WTC11 (cell line): Measurements from ENCODE around the gene YPEL1. TPM values are rescaled to one million over a fixed set of nuclear protein-coding genes. Genes with fewer than 3 reads are reported as not detected.

ENCODE experiments used
- ATAC-seq: fragments of 200-7000 bp; cut with Tn5 transposase; 2 replicates; pipeline ENCODE4 v1.10.0; 2021; ENCODE audit warnings: mild to moderate bottlenecking, moderate library complexity
- CTCF ChIA-PET: fragments of 300-600 bp; sonication (Branson Sonifier 250); formaldehyde crosslinking; loops from one replicate; lab custom pipeline; 2021; ENCODE audit warnings: antibody characterized with exemption; lab: Charles Lee
- POLR2A ChIA-PET: fragments of 350-600 bp; sonication (Branson Sonifier 250); formaldehyde crosslinking; loops from one replicate; lab custom pipeline; 2021; ENCODE audit warnings: antibody characterized with exemption; lab: Charles Lee
- DNase-seq: peaks from one replicate; pipeline ENCODE4 v3.0.0; 2021; ENCODE audit warnings: low spot score
- H3K27ac Mint-ChIP-seq: 2 replicates; pipeline ENCODE4 v1.8.0; 2021; ENCODE audit warnings: mixed read lengths
- H3K27me3 Mint-ChIP-seq: 2 replicates; pipeline ENCODE4 v1.8.0; 2021; ENCODE audit warnings: low read depth, mild to moderate bottlenecking, moderate library complexity, mixed read lengths
- H3K36me3 Mint-ChIP-seq: 2 replicates; pipeline ENCODE4 v1.8.0; 2021; ENCODE audit warnings: mixed read lengths
- H3K4me1 Mint-ChIP-seq: 2 replicates; pipeline ENCODE4 v1.8.0; 2022; ENCODE audit warnings: mixed read lengths
- H3K4me3 Mint-ChIP-seq: 2 replicates; pipeline ENCODE4 v1.8.0; 2021; ENCODE audit warnings: mild to moderate bottlenecking, moderate library complexity, mixed read lengths
- H3K9me3 Mint-ChIP-seq: 2 replicates; pipeline ENCODE4 v1.8.0; 2021; ENCODE audit warnings: mixed read lengths
- FOXJ3 ChIP-seq: sonication (generic); formaldehyde crosslinking; IDR thresholded peaks from 2 replicates; pipeline ENCODE4 v1.9.0; 2021; ENCODE audit warnings: missing genetic modification reagents, mild to moderate bottlenecking, borderline replicate concordance
- GRHL2 ChIP-seq: fragments of 250-450 bp; sonication (Bioruptor Pico); IDR thresholded peaks from 2 replicates; pipeline ENCODE4 v1.8.0; 2022; ENCODE audit warnings: mild to moderate bottlenecking, moderate library complexity; ENCODE audit not compliant: insufficient replicate concordance, severe bottlenecking
- MXD4 ChIP-seq: fragments of 250-450 bp; sonication (Bioruptor Pico); IDR thresholded peaks from 2 replicates; pipeline ENCODE4 v1.8.0; 2021; ENCODE audit warnings: mild to moderate bottlenecking, moderate library complexity, borderline replicate concordance
- MYBL2 ChIP-seq: sonication (generic); formaldehyde crosslinking; IDR thresholded peaks from 2 replicates; pipeline ENCODE4 v1.8.1; 2023; ENCODE audit warnings: mild to moderate bottlenecking, moderate library complexity, missing genetic modification reagents
- NR1H2 ChIP-seq: sonication (generic); formaldehyde crosslinking; IDR thresholded peaks from 2 replicates; pipeline ENCODE4 v1.9.0; 2021; ENCODE audit warnings: mild to moderate bottlenecking, moderate library complexity, missing genetic modification reagents
- PRRX2 ChIP-seq: fragments of 250-450 bp; sonication (Bioruptor Pico); IDR thresholded peaks from 2 replicates; pipeline ENCODE4 v1.8.0; 2021; ENCODE audit warnings: mild to moderate bottlenecking
- SOX15 ChIP-seq: fragments of 250-450 bp; sonication (Bioruptor Pico); IDR thresholded peaks from 2 replicates; pipeline ENCODE4 v1.9.0; 2021; ENCODE audit warnings: mild to moderate bottlenecking
- TEAD1 ChIP-seq: sonication (generic); formaldehyde crosslinking; IDR thresholded peaks from 2 replicates; pipeline ENCODE4 v1.8.0; 2022; ENCODE audit warnings: mild to moderate bottlenecking, missing genetic modification reagents
- ZNF263 ChIP-seq: sonication (generic); formaldehyde crosslinking; IDR thresholded peaks from 2 replicates; pipeline ENCODE4 v1.8.1; 2022; ENCODE audit warnings: low read depth, mild to moderate bottlenecking, moderate library complexity, missing genetic modification reagents
- ZNF396 ChIP-seq: fragments of 250-450 bp; sonication (Bioruptor Pico); IDR thresholded peaks from 2 replicates; pipeline ENCODE4 v1.8.0; 2021; ENCODE audit warnings: mild to moderate bottlenecking, moderate library complexity, borderline replicate concordance
- ZNF423 ChIP-seq: fragments of 250-450 bp; sonication (Bioruptor Pico); IDR thresholded peaks from 2 replicates; pipeline ENCODE4 v2.1.2; 2022; ENCODE audit warnings: mild to moderate bottlenecking, moderate library complexity
- total RNA-seq: library from RNA; stranded (reverse); gene quantifications from 3 replicates; pipeline ENCODE4 v1.2.3, GENCODE V29; 2021
- TF ChIP-seq, protein P1 (sequence below): fragments of 200-600 bp; IDR thresholded peaks from 2 replicates; pipeline ENCODE4 v1.8.0; 2022; ENCODE audit warnings: antibody characterized with exemption
- TF ChIP-seq, protein P2 (sequence below): sonication (generic); formaldehyde crosslinking; conservative IDR thresholded peaks from 2 replicates; pipeline ENCODE4 v1.8.1; 2023; ENCODE audit warnings: mild to moderate bottlenecking, low read depth, missing genetic modification reagents, moderate library complexity
- TF ChIP-seq, protein P3 (sequence below): fragments of 250-450 bp; sonication (Bioruptor Pico); IDR thresholded peaks from 2 replicates; pipeline ENCODE4 v1.9.0; 2021; ENCODE audit warnings: moderate library complexity, mild to moderate bottlenecking, inconsistent platforms, borderline replicate concordance
- TF ChIP-seq, protein P4 (sequence below): sonication (generic); formaldehyde crosslinking; IDR thresholded peaks from 2 replicates; pipeline ENCODE4 v1.8.0; 2022; ENCODE audit warnings: mild to moderate bottlenecking, missing genetic modification reagents
- TF ChIP-seq, protein P5 (sequence below): fragments of 250-450 bp; sonication (Bioruptor Pico); IDR thresholded peaks from 2 replicates; pipeline ENCODE4 v1.9.0; 2021; ENCODE audit warnings: mild to moderate bottlenecking

The YPEL1 gene
- total RNA-seq, 1 experiment from 2014 or later, result 7.7 TPM

DNA sequence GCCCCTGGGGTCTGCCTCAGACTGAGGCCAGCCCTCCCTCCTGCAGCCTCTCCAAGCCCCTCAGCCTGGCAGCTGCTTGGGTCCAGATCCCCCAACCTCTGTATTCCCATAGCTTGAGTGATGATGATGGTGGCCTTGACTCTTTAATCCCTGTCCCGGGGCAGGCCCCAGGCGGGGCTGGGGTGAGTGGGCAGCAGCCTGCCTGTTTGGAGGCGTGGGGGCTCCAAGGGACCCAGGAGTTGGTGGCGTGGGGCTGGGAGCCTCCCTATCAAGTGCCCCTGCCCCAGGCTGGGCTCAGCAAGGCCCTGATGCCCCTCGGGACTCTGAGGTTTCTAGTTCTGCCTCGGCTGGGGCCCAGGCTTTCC is 47.3 kb downstream of the YPEL1 start:
- no peak overlapping the region for H3K4me3 Mint-ChIP-seq
- TF ChIP-seq ZNF263 (CRISPR knock-in tag), result no peak
- TF ChIP-seq, protein P1, sequence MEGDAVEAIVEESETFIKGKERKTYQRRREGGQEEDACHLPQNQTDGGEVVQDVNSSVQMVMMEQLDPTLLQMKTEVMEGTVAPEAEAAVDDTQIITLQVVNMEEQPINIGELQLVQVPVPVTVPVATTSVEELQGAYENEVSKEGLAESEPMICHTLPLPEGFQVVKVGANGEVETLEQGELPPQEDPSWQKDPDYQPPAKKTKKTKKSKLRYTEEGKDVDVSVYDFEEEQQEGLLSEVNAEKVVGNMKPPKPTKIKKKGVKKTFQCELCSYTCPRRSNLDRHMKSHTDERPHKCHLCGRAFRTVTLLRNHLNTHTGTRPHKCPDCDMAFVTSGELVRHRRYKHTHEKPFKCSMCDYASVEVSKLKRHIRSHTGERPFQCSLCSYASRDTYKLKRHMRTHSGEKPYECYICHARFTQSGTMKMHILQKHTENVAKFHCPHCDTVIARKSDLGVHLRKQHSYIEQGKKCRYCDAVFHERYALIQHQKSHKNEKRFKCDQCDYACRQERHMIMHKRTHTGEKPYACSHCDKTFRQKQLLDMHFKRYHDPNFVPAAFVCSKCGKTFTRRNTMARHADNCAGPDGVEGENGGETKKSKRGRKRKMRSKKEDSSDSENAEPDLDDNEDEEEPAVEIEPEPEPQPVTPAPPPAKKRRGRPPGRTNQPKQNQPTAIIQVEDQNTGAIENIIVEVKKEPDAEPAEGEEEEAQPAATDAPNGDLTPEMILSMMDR, result no peak
- TF ChIP-seq GRHL2 (CRISPR knock-in tag), result no peak
- TF ChIP-seq, protein P2, sequence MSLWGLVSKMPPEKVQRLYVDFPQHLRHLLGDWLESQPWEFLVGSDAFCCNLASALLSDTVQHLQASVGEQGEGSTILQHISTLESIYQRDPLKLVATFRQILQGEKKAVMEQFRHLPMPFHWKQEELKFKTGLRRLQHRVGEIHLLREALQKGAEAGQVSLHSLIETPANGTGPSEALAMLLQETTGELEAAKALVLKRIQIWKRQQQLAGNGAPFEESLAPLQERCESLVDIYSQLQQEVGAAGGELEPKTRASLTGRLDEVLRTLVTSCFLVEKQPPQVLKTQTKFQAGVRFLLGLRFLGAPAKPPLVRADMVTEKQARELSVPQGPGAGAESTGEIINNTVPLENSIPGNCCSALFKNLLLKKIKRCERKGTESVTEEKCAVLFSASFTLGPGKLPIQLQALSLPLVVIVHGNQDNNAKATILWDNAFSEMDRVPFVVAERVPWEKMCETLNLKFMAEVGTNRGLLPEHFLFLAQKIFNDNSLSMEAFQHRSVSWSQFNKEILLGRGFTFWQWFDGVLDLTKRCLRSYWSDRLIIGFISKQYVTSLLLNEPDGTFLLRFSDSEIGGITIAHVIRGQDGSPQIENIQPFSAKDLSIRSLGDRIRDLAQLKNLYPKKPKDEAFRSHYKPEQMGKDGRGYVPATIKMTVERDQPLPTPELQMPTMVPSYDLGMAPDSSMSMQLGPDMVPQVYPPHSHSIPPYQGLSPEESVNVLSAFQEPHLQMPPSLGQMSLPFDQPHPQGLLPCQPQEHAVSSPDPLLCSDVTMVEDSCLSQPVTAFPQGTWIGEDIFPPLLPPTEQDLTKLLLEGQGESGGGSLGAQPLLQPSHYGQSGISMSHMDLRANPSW (CRISPR knock-in tag), result no peak
- TF ChIP-seq, protein P3, sequence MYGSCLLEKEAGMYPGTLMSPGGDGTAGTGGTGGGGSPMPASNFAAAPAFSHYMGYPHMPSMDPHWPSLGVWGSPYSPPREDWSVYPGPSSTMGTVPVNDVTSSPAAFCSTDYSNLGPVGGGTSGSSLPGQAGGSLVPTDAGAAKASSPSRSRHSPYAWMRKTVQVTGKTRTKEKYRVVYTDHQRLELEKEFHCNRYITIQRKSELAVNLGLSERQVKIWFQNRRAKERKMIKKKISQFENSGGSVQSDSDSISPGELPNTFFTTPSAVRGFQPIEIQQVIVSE, result no peak
- TF ChIP-seq MXD4 (CRISPR knock-in tag), result no peak
- no peaks in the 10 kb centered on the region for H3K27me3 Mint-ChIP-seq
- ChIA-PET CTCF (no interaction called here), POLR2A (no interaction called here)
- ATAC-seq, result no peak
- H3K27ac Mint-ChIP-seq, result no peak overlapping the region
- DNase-seq, result no peak
- no peaks in the 10 kb centered on the region for H3K4me1 Mint-ChIP-seq
- peaks cover 19% of the 10 kb centered on the region; the same call in 1 of the 2 replicates for H3K36me3 Mint-ChIP-seq
- H3K9me3 Mint-ChIP-seq, result no peaks in the 10 kb centered on the region

DNA sequence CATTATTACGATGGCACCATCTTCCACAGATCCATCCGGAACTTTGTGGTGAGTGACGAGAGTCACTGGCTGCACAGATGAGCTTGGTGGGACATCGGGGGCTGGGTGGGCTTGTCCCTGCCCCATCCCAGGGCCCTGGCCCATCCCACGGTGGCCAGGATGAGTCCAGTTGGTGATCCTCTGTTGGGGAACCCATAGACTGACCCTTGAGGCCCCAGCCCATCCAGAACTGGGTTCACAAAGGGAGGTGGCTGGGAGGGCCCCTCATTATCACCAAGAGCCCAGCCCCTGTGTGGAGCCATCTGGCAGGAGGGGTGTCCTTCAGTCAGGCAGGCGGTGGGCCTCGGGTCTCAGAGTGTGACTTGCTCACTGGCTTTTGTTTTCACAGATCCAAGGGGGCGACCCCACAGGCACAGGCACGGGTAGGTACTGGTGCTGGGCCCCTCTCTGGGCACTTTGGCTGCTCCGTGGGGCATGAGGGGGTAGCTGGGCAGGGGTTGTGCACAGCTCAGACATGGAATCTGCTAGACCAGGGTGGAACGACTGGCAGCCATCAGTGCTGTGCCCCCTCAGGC is 47.8 kb downstream of the YPEL1 start:
- no peaks in the 10 kb centered on the region for H3K27me3 Mint-ChIP-seq
- DNase-seq, result no peak
- ATAC-seq, result no peak
- no peak overlapping the region for H3K27ac Mint-ChIP-seq
- H3K36me3 Mint-ChIP-seq, result peaks cover 20% of the 10 kb centered on the region; the same call in 1 of the 2 replicates
- no peak overlapping the region for H3K4me3 Mint-ChIP-seq
- TF ChIP-seq MYBL2 (CRISPR knock-in tag) (no peak), PRRX2 (CRISPR knock-in tag) (no peak), ZNF263 (CRISPR knock-in tag) (no peak), SOX15 (CRISPR knock-in tag) (no peak), ZNF396 (CRISPR knock-in tag) (no peak), TEAD1 (CRISPR knock-in tag) (no peak), NR1H2 (no peak), ZNF423 (CRISPR knock-in tag) (no peak), FOXJ3 (CRISPR knock-in tag) (no peak)
- TF ChIP-seq, protein P4, sequence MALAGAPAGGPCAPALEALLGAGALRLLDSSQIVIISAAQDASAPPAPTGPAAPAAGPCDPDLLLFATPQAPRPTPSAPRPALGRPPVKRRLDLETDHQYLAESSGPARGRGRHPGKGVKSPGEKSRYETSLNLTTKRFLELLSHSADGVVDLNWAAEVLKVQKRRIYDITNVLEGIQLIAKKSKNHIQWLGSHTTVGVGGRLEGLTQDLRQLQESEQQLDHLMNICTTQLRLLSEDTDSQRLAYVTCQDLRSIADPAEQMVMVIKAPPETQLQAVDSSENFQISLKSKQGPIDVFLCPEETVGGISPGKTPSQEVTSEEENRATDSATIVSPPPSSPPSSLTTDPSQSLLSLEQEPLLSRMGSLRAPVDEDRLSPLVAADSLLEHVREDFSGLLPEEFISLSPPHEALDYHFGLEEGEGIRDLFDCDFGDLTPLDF (CRISPR knock-in tag), result no peak
- TF ChIP-seq, protein P5, sequence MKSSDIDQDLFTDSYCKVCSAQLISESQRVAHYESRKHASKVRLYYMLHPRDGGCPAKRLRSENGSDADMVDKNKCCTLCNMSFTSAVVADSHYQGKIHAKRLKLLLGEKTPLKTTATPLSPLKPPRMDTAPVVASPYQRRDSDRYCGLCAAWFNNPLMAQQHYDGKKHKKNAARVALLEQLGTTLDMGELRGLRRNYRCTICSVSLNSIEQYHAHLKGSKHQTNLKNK (CRISPR knock-in tag), result no peak
- no peaks in the 10 kb centered on the region for H3K4me1 Mint-ChIP-seq
- ChIA-PET POLR2A (no interaction called here), CTCF (interaction anchor here (0.6 kb wide), 1 partner anchor 42 kb away, joined by 3 read pairs; no protein-coding TSS in a partner anchor)
- no peaks in the 10 kb centered on the region for H3K9me3 Mint-ChIP-seq
